CD4-positive, alpha-beta T cell treated with Interleukin-17A for 1 hour (primary cell): ENCODE results near the gene ST6GAL2.

Source experiments
- DNase-seq: peaks from one replicate; pipeline ENCODE4 v3.0.0-alpha.2; 2020

ST6GAL2 gene, protein sequence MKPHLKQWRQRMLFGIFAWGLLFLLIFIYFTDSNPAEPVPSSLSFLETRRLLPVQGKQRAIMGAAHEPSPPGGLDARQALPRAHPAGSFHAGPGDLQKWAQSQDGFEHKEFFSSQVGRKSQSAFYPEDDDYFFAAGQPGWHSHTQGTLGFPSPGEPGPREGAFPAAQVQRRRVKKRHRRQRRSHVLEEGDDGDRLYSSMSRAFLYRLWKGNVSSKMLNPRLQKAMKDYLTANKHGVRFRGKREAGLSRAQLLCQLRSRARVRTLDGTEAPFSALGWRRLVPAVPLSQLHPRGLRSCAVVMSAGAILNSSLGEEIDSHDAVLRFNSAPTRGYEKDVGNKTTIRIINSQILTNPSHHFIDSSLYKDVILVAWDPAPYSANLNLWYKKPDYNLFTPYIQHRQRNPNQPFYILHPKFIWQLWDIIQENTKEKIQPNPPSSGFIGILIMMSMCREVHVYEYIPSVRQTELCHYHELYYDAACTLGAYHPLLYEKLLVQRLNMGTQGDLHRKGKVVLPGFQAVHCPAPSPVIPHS

GRCh38 chr2:106885971-106886915 is at the start of gene ST6GAL2:
ST6GAL2 (minus strand) TSS chr2:106886167; CDS start chr2:106843977, 42,190 bp downstream.
- DNase-seq: no peak

DNA sequence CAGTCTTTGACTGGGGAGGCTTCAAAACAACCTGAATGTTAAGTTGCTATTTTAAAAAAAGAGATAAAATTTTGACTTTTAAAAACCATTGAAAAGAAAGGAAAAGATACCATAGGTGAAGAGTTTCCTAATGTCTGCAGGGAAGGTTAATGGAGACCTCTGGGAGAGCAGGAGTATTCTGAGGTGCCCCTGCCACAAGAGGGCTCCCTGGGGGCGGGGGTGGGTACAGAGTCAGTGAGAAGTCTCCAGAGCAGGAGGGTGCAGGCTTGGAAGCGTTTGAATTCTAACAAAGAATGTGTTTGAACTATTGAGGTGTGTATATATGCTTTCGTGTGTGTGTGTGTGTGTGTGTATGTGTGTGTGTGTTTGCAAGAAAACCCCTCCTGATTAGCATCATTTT is 46.7 kb upstream of the ST6GAL2 start:
- DNase-seq: no peak

- no peak for DNase-seq
Observed at GRCh38 chr2:106931717-106932335, 45.9 kb upstream of the ST6GAL2 start.

GRCh38 chr2:106921451-106921850 is 35.5 kb upstream of the ST6GAL2 start:
- no peak for DNase-seq

DNA sequence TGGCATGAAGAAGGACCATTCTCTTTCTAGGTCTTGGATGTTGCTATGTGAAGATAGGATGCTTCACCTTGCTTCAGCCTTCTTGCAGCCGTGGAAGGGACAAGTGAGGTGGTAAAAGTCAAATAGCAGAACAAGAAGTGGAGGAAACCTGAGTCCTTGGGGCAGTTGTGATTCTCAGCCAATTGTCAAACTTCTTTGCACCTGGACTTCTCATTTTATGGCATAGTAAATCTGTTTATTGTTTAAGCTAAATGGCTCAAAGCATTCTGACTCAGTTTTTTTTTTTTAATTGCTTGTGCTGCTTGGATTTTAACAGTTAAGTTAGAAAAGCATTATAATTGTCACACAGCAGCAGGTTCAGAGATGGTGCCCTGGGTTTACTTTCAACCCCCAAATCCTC is 33.0 kb upstream of the ST6GAL2 start:
- DNase-seq: no peak

- no peak for DNase-seq
Observed at GRCh38 chr2:106904242-106904641, 18.3 kb upstream of the ST6GAL2 start.

- no peak for DNase-seq
Observed at GRCh38 chr2:106899786-106900530, 14.0 kb upstream of the ST6GAL2 start.

GRCh38 chr2:106894545-106894944 is 8.6 kb upstream of the ST6GAL2 start:
- DNase-seq: no peak

- no peak for DNase-seq
Observed at GRCh38 chr2:106892048-106892447, 6.1 kb upstream of the ST6GAL2 start.

- DNase-seq: no peak
Observed at GRCh38 chr2:106890606-106891005, 4.6 kb upstream of the ST6GAL2 start.

DNA sequence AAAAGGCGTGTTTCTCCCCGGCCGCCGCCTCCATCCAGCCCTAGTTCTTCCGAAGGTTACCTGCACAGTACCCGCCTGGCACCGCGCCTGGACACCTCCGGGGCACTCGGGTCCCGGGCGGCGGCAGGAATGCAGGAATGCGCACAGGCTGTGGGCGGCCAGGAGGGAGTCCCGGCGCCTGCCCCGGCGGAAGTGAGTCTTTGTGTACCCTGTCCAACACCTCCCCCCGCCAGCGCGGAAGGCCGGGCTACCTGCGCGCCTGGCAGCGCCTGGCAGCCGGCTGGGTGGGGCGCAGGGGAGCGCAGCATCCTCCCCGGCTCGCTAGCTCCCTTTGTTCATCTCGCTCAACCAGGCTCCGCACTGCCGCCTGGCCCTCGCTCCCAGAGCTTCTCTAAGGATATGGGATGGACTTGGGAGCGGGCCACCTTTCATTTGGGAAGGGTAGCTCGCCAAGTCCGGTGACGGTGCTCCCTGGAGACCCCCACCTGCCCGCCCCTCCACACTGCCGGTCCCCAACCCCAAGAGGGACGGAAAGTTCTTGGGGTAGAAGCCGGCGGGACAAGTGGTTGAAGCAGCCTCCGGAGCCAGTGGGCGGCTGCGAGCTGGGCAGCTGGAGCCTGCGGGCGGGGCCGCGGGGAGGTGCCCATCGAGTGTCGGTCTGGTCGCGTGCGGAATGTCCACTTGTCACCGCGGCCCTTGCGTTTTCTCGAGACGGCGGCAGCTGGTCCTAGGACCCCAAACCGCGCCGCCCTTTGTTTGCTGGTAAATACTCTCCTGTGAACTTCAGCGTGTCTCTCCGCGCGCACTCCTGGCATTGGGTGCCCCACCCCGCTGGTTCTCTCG is 1.2 kb upstream of the ST6GAL2 start:
- DNase-seq: no peak

DNA sequence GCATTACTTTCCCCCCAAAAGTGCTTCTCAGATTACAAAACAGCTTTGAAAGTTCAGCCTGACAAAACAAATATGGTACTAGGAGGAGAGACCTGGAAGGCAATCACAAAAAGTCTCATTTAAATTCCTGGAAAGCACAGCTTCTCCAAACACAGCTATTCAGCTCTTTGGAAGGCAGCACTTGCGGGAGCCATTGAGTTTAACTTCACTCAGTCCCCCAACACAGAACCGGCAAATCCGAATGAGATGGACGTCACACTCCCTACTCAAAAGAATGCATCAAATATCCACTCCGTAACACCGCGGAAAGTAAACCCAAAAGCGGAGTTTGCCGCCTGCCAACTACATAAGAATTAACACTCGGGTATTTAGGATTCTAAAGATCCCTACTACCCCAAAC is 638 bp downstream of the ST6GAL2 start:
- DNase-seq: no peak

- no peak for DNase-seq
Observed at GRCh38 chr2:106882673-106883072, 3.3 kb downstream of the ST6GAL2 start.

- DNase-seq: no peak
Observed at GRCh38 chr2:106878206-106878605, 7.8 kb downstream of the ST6GAL2 start.

DNA sequence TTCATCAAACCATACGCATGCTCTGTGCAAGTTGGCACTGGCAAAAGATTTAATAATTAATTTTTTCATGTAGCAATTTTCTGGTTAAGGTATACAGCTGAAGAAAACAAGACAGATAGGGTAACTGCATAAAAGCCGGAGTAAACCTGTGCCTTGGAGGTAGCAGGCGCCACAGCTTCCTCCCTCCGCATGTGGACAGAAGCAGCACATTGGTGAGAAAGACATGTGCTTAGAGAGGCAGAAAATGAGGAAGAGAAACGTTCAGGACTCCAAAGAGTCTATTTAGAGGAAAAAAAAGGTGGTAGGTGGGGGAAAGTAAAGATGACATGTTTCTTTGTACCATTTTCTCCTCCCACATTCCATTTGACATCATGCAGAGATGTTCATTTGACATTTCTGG is 9.3 kb downstream of the ST6GAL2 start:
- no peak for DNase-seq

GRCh38 chr2:106869512-106870275 is 16.3 kb downstream of the ST6GAL2 start:
- no peak for DNase-seq

DNA sequence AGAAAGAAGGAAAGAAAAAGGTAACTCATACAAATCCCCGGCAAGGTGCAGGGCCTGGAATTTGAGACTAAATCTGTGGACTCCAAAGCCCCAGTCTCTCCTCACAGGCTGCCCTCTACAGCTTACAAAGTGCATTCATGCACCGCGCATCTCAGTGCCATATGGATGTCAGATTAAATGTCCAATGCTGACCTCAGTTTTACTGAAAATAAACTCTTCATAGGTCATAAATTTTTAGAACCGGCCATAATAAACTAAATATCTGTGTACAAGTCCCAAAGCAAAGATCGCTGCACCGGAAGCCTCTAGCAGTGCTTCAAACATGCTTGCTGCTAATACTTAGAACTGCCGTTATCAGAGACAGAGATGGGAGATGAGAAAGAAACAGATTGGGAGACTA is 17.7 kb downstream of the ST6GAL2 start:
- DNase-seq: no peak

- no peak for DNase-seq
Observed at GRCh38 chr2:106867196-106867953, 18.6 kb downstream of the ST6GAL2 start.

DNA sequence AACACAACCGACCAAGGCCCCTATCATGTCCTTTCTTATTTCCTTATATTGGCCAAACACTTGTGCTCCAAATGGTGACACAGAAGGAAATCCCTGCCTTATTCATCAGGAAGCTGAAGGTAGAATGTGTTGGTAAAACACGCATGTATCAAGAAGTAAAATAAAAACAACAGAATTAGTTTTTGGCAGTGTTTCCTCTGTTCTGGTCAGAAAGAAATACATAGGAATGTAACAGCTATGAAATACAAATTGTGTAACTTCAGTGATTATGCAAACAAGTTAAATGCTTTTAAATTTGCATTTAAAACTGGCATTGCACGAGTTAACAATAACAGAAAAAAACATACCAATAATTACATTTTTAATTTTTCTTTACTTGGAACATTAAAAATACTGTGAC is 19.3 kb downstream of the ST6GAL2 start:
- DNase-seq: no peak

GRCh38 chr2:106864051-106864450 is 21.9 kb downstream of the ST6GAL2 start:
- no peak for DNase-seq
